Mesendoderm (in vitro differentiated cells): ENCODE data around the gene GNG13.
"Not testable (repeated sequence)": the region's sequence is repeated elsewhere in the genome, so short reads cannot be mapped to it uniquely, and the experiment has no call there.

Experiments
- DNase-seq: peaks from one replicate; pipeline ENCODE4 v3.0.0; 2013
- H2AK5ac ChIP-seq: 2 replicates; pipeline ENCODE4 v1.6.1; 2013; ENCODE audit warnings: low read length, inconsistent platforms
- H2BK120ac ChIP-seq: 2 replicates; pipeline ENCODE4 v1.6.1; 2013; ENCODE audit warnings: low read depth, mild to moderate bottlenecking, low read length, moderate library complexity, mixed read lengths
- H2BK15ac ChIP-seq: replicated peaks from 2 replicates; pipeline ENCODE4 v1.6.1; 2013; ENCODE audit warnings: low read depth, mild to moderate bottlenecking, moderate library complexity
- H2BK5ac ChIP-seq: 2 replicates; pipeline ENCODE4 v1.6.1; 2013; ENCODE audit warnings: low read length, inconsistent platforms
- H3K18ac ChIP-seq: 2 replicates; pipeline ENCODE4 v1.6.1; 2013; ENCODE audit warnings: mild to moderate bottlenecking, low read length, mixed read lengths
- H3K23ac ChIP-seq: one replicate; pipeline ENCODE4 v1.6.1; 2013; ENCODE audit warnings: low read length
- H3K27ac ChIP-seq: 2 replicates; pipeline ENCODE4 v1.5.1; 2013; ENCODE audit warnings: low read depth, mild to moderate bottlenecking, inconsistent platforms, low read length, moderate library complexity
- H3K27me3 ChIP-seq: 2 replicates; pipeline ENCODE4 v1.6.1; 2013; ENCODE audit warnings: low read length, control low read depth, mild to moderate bottlenecking, inconsistent platforms; ENCODE audit not compliant: insufficient read depth, poor library complexity
- H3K36me3 ChIP-seq: 2 replicates; pipeline ENCODE4 v1.6.1; 2013; ENCODE audit warnings: low read length, inconsistent platforms; ENCODE audit not compliant: control insufficient read depth, insufficient read depth
- H3K4ac ChIP-seq: one replicate; pipeline ENCODE4 v1.6.1; 2013; ENCODE audit warnings: low read depth, mild to moderate bottlenecking, low read length, moderate library complexity
- H3K4me1 ChIP-seq: 2 replicates; pipeline ENCODE4 v1.6.1; 2013; ENCODE audit warnings: low read depth, low read length, inconsistent platforms; ENCODE audit not compliant: control insufficient read depth
- H3K4me2 ChIP-seq: 2 replicates; pipeline ENCODE4 v1.6.1; 2013; ENCODE audit warnings: low read length
- H3K4me3 ChIP-seq: 2 replicates; pipeline ENCODE4 v1.5.1; 2013; ENCODE audit warnings: mild to moderate bottlenecking, low read length
- H3K56ac ChIP-seq: one replicate; pipeline ENCODE4 v1.6.1; 2013; ENCODE audit warnings: low read length
- H3K79me1 ChIP-seq: 2 replicates; pipeline ENCODE4 v1.6.1; 2013; ENCODE audit warnings: low read length, inconsistent platforms
- H3K79me2 ChIP-seq: 2 replicates; pipeline ENCODE4 v1.6.1; 2013; ENCODE audit warnings: mild to moderate bottlenecking, low read length; ENCODE audit not compliant: control insufficient read depth, insufficient read depth
- H3K9ac ChIP-seq: 2 replicates; pipeline ENCODE4 v1.6.1; 2013; ENCODE audit warnings: low read length, inconsistent platforms
- H4K5ac ChIP-seq: one replicate; pipeline ENCODE4 v1.6.1; 2013; ENCODE audit warnings: low read length
- H4K8ac ChIP-seq: one replicate; pipeline ENCODE4 v1.6.1; 2013; ENCODE audit warnings: low read depth, mild to moderate bottlenecking, control low read depth, low read length, moderate library complexity
- WGBS: extraction: QIAGEN DNeasy Blood & Tissue Kit; methylation state at CpG from one replicate; pipeline ENCODE4 v1.1.7; 2013; ENCODE audit warnings: low lambda C conversion rate, missing lambda C conversion rate; ENCODE audit not compliant: insufficient coverage; ENCODE audit errors: extremely low coverage; 5-methylcytosine and 5-hydroxymethylcytosine counted together

GNG13 gene

DNA sequence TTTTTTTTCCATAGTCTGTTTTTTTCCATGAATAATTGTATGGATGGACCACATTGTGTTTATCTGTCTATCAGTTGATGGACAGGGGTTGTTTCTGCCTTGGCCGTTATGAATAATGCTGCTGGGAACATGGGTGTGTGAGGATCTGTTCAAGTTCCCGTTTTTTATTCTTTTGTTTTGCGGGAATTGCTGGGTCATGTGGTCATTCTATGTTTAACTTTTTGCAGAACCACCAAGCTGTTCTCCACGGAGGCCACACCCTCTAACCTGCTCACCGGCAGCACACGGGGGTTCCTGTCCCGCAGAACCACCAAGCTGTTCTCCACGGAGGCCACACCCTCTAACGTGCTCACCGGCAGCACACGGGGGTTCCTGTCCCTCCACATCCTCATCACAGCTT is 45.9 kb downstream of the GNG13 start:
- no peaks in the 10 kb centered on the region for H3K36me3 ChIP-seq
- no peak overlapping the region for H3K27ac ChIP-seq
- no peak overlapping the region for H3K18ac ChIP-seq
- H2AK5ac ChIP-seq = no peak overlapping the region
- no peak for DNase-seq
- no peak overlapping the region for H4K5ac ChIP-seq
- no peak overlapping the region for H2BK15ac ChIP-seq
- no peak overlapping the region for H3K9ac ChIP-seq
- H3K79me1 ChIP-seq = no peaks in the 10 kb centered on the region
- WGBS = no CpG with 5 or more reads among the region's 11 CpGs
- no peak overlapping the region for H3K4me3 ChIP-seq
- H3K4me1 ChIP-seq = no peaks in the 10 kb centered on the region
- H3K23ac ChIP-seq = no peak overlapping the region
- no peak overlapping the region for H2BK5ac ChIP-seq
- H2BK120ac ChIP-seq = no peak overlapping the region
- no peak overlapping the region for H4K8ac ChIP-seq
- H3K56ac ChIP-seq = no peak overlapping the region
- H3K4ac ChIP-seq = no peak overlapping the region
- H3K79me2 ChIP-seq = no peaks in the 10 kb centered on the region
- no peak overlapping the region for H3K4me2 ChIP-seq
- H3K27me3 ChIP-seq = no peaks in the 10 kb centered on the region

- not testable (repeated sequence) for H3K27me3 ChIP-seq, H3K27ac ChIP-seq, H3K4me3 ChIP-seq, H2BK120ac ChIP-seq, H3K36me3 ChIP-seq, H3K4me2 ChIP-seq, H4K8ac ChIP-seq, DNase-seq, H3K79me1 ChIP-seq, H4K5ac ChIP-seq, H2AK5ac ChIP-seq, H3K4ac ChIP-seq, H2BK15ac ChIP-seq, H3K4me1 ChIP-seq, H3K18ac ChIP-seq, H3K56ac ChIP-seq, H3K23ac ChIP-seq, H3K9ac ChIP-seq, H2BK5ac ChIP-seq, H3K79me2 ChIP-seq
- WGBS = no CpG with 5 or more reads among the region's 11 CpGs
These were observed 46.4 kb downstream of the GNG13 start for GRCh38 chr16:754121-754607.

GRCh38 chr16:752007-752312 is 48.6 kb downstream of the GNG13 start:
- H3K23ac ChIP-seq = no peak overlapping the region
- no peak overlapping the region for H2BK15ac ChIP-seq
- H3K36me3 ChIP-seq = no peaks in the 10 kb centered on the region
- no peak overlapping the region for H3K27ac ChIP-seq
- H2BK5ac ChIP-seq = no peak overlapping the region
- no peak for DNase-seq
- H3K4me3 ChIP-seq = no peak overlapping the region
- WGBS = no CpG with 5 or more reads among the region's 10 CpGs
- no peaks in the 10 kb centered on the region for H3K79me1 ChIP-seq
- no peak overlapping the region for H3K4me2 ChIP-seq
- H3K4ac ChIP-seq = no peak overlapping the region
- no peak overlapping the region for H3K9ac ChIP-seq
- no peaks in the 10 kb centered on the region for H3K4me1 ChIP-seq
- H2AK5ac ChIP-seq = no peak overlapping the region
- no peak overlapping the region for H3K18ac ChIP-seq
- H4K5ac ChIP-seq = no peak overlapping the region
- no peaks in the 10 kb centered on the region for H3K27me3 ChIP-seq
- H3K56ac ChIP-seq = no peak overlapping the region
- H3K79me2 ChIP-seq = no peaks in the 10 kb centered on the region
- H4K8ac ChIP-seq = no peak overlapping the region
- no peak overlapping the region for H2BK120ac ChIP-seq

DNA sequence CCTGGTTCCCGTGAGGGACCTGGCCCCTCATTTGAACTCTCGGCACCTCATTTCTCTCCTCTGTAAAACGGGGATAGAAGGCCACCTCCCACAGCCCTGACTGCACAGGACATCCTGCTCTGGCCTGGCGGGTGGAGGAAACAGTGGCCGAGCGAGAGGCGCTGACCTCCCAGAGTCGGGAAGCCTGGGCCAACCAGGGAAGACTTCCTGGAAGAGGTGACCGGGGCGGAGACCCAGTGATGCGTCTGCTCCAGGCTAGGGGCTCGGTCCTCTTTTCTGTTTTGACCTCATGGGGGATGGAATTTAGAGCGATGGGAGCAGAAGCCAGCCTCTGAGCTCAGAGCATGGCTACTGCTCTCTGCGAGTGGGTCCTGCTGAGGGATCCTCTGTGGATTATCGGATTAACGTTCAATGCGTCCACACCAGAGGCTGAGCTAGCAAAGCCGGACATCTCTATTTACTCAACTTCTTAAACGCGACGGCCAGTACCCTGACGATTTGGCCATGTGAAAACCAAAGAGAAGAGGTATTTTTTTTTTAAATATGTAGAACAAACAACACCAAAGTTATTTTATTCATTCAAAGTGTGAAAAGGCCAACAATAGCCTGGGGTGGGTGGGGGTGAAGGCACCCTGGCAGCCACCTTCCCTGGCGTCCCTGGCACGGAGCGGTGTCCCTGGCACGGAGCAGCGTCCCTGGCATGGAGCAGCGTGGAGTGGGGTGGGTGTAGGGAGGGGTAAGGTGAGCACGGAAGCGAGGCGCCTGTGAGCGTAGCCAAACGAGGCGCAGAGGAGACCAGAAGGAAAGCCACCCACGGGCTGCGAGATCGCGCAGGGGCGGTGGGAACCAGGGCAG is 49.2 kb downstream of the GNG13 start:
- H2AK5ac ChIP-seq = no peak overlapping the region

DNA sequence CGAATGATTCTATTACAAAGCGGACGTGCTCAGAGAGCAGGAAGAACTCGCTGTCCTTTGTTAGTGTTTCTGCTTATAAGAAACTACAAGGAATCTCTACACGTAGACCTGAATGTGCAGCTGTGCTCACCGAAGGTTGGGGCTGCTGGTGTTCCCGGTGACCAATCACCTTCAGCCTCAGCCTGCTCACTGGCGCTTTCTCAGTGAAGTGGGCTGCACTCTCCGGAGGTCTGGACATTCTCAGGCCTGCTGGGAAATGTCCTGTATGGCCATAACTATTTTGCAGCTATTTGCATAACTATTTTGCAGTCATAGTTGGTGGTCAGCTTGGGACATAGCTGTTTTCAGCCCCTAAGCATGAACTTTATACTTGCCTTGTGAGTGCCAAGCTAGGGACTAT is 50.0 kb downstream of the GNG13 start:
- no peak overlapping the region for H3K9ac ChIP-seq

More for the DNA sequence above, 49.2 kb downstream of the GNG13 start:
- no CpG with 5 or more reads among the region's 39 CpGs for WGBS
- no peaks in the 10 kb centered on the region for H3K79me1 ChIP-seq
- H3K9ac ChIP-seq = no peak overlapping the region
- no peak overlapping the region for H3K27ac ChIP-seq
- H3K4ac ChIP-seq = no peak overlapping the region
- no peak overlapping the region for H4K5ac ChIP-seq
- no peak overlapping the region for H3K56ac ChIP-seq
- H3K36me3 ChIP-seq = no peaks in the 10 kb centered on the region
- no peak overlapping the region for H3K23ac ChIP-seq
- H3K4me2 ChIP-seq = no peak overlapping the region
- H3K4me1 ChIP-seq = no peaks in the 10 kb centered on the region
- H2BK5ac ChIP-seq = no peak overlapping the region
- no peak overlapping the region for H3K18ac ChIP-seq
- H3K79me2 ChIP-seq = no peaks in the 10 kb centered on the region
- no peak overlapping the region for H2BK120ac ChIP-seq
- H4K8ac ChIP-seq = no peak overlapping the region
- no peak overlapping the region for H3K4me3 ChIP-seq
- no peaks in the 10 kb centered on the region for H3K27me3 ChIP-seq
- DNase-seq = no peak
- no peak overlapping the region for H2BK15ac ChIP-seq

GRCh38 chr16:749010-749409 is 51.5 kb downstream of the GNG13 start:
- H2BK120ac ChIP-seq = no peak overlapping the region
- no peak overlapping the region for H2BK15ac ChIP-seq
- no peaks in the 10 kb centered on the region for H3K79me2 ChIP-seq
- no peak overlapping the region for H3K4me2 ChIP-seq
- no peaks in the 10 kb centered on the region for H3K36me3 ChIP-seq
- H4K8ac ChIP-seq = no peak overlapping the region
- H3K9ac ChIP-seq = no peak overlapping the region
- no peak overlapping the region for H3K4me3 ChIP-seq
- H2AK5ac ChIP-seq = no peak overlapping the region
- no CpG with 5 or more reads among the region's 6 CpGs for WGBS
- H2BK5ac ChIP-seq = no peak overlapping the region
- no peaks in the 10 kb centered on the region for H3K27me3 ChIP-seq
- H3K18ac ChIP-seq = no peak overlapping the region
- no peak overlapping the region for H3K23ac ChIP-seq
- DNase-seq = no peak
- no peak overlapping the region for H3K56ac ChIP-seq
- no peak overlapping the region for H3K27ac ChIP-seq
- no peaks in the 10 kb centered on the region for H3K79me1 ChIP-seq
- H3K4me1 ChIP-seq = no peaks in the 10 kb centered on the region
- no peak overlapping the region for H4K5ac ChIP-seq
- H3K4ac ChIP-seq = no peak overlapping the region

More for the DNA sequence above, 50.0 kb downstream of the GNG13 start:
- no peak overlapping the region for H2BK15ac ChIP-seq
- no peak overlapping the region for H3K4me2 ChIP-seq
- H3K18ac ChIP-seq = no peak overlapping the region
- no peaks in the 10 kb centered on the region for H3K79me2 ChIP-seq
- H3K27ac ChIP-seq = no peak overlapping the region
- no peak overlapping the region for H3K4ac ChIP-seq
- no peaks in the 10 kb centered on the region for H3K27me3 ChIP-seq
- DNase-seq = no peak
- no peak overlapping the region for H3K56ac ChIP-seq
- no peaks in the 10 kb centered on the region for H3K36me3 ChIP-seq
- H4K8ac ChIP-seq = no peak overlapping the region
- H3K79me1 ChIP-seq = no peaks in the 10 kb centered on the region
- no peak overlapping the region for H2AK5ac ChIP-seq
- H3K4me1 ChIP-seq = no peaks in the 10 kb centered on the region
- no peak overlapping the region for H2BK120ac ChIP-seq
- H4K5ac ChIP-seq = no peak overlapping the region
- H3K23ac ChIP-seq = no peak overlapping the region
- H3K4me3 ChIP-seq = no peak overlapping the region
- no CpG with 5 or more reads among the region's 9 CpGs for WGBS
- H2BK5ac ChIP-seq = no peak overlapping the region
